Mucosa of rectum (tissue), 2 donors: ENCODE results near the gene TOR1AIP1.
A peak's percentile ranks its signal among the peaks of the same experiment; 100 is the strongest.

Source experiments
- H3K27ac ChIP-seq, 2 donors: one replicate each; pipeline ENCODE4 v1.7.0; 2013; ENCODE audit warnings: inconsistent platforms in 2 of 2, low read depth in 2 of 2, low read length in 2 of 2
- H3K27me3 ChIP-seq, 2 donors: one replicate each; pipeline ENCODE4 v1.7.0; 2013; ENCODE audit warnings: low read length in 2 of 2; ENCODE audit not compliant: control insufficient read depth in 2 of 2, insufficient read depth in 2 of 2
- H3K36me3 ChIP-seq, 2 donors: one replicate each; pipeline ENCODE4 v1.7.0; 2013; ENCODE audit warnings: low read length in 2 of 2; ENCODE audit not compliant: control insufficient read depth in 2 of 2, insufficient read depth in 2 of 2
- H3K4me1 ChIP-seq, 2 donors: one replicate each; pipeline ENCODE4 v1.7.0; 2013; ENCODE audit warnings: low read length in 2 of 2, mild to moderate bottlenecking in 1 of 2; ENCODE audit not compliant: control insufficient read depth in 2 of 2, insufficient read depth in 2 of 2
- H3K4me3 ChIP-seq, 2 donors: one replicate each; pipeline ENCODE4 v1.7.0; 2013; ENCODE audit warnings: low read length in 2 of 2
- H3K9ac ChIP-seq, 2 donors: one replicate each; pipeline ENCODE4 v1.7.0; 2013; ENCODE audit warnings: low read length in 2 of 2, low read depth in 1 of 2, mild to moderate bottlenecking in 1 of 2
- H3K9me3 ChIP-seq, 2 donors: one replicate each; pipeline ENCODE4 v1.7.0; 2013; ENCODE audit warnings: low read length in 2 of 2; ENCODE audit not compliant: control insufficient read depth in 2 of 2
- donor health status: healthy.
- donor health status: Normal muscosa, but diverticular disease.

The TOR1AIP1 gene

GRCh38 chr1:179879797-179880196 is 2.3 kb upstream of the TOR1AIP1 start:
- Histone ChIP-seq H3K36me3 (peaks cover 1 to 3% of the 10 kb centered on the region in 2 donors), H3K4me3 (no peak overlapping the region), H3K4me1 (peaks cover 16 to 22% of the 10 kb centered on the region in 2 donors), H3K27me3 (no peaks in the 10 kb centered on the region), H3K9ac (no peak overlapping the region), H3K27ac (no peak overlapping the region), H3K9me3 (no peaks in the 10 kb centered on the region)

DNA sequence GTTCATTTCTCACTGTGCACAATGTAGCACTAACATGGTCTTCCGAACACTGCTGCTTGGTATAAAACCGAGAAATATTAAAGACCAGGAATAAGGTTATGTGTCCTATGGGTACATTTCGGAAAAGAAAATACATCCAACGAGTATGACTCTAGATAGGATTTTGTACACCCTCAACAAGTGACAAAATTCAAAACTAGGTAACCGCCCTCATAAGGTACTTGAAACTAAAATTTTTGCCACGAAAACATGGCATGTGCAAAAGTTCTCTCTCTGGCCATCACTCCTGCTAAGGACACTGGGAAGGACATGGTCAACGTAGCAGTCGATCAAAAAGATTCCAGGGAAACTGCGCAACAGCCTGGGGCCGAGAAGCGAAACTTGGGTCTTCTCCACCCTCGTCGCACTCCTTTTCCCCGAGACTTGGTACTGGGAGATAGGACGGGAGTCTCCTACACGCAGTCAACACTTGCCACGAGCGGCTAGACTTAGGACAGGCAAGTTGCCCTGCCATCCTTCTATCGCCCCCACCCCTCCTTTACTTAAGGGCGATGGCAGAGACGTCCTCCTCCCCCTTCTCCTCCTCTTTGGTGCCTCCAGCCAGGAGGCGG is 338 bp upstream of the TOR1AIP1 start:
- H3K9me3 ChIP-seq = no peaks in the 10 kb centered on the region
- H3K4me1 ChIP-seq = peaks cover 10 to 15% of the 10 kb centered on the region in 2 donors
- H3K27me3 ChIP-seq = no peaks in the 10 kb centered on the region
- peak overlapping the region; percentile 100 for H3K27ac ChIP-seq
- H3K4me3 ChIP-seq = peak overlapping the region; percentile 95 to 98
- peak overlapping the region; percentile 99 to 100 for H3K9ac ChIP-seq
- H3K36me3 ChIP-seq = peaks cover 9 to 13% of the 10 kb centered on the region in 2 donors

DNA sequence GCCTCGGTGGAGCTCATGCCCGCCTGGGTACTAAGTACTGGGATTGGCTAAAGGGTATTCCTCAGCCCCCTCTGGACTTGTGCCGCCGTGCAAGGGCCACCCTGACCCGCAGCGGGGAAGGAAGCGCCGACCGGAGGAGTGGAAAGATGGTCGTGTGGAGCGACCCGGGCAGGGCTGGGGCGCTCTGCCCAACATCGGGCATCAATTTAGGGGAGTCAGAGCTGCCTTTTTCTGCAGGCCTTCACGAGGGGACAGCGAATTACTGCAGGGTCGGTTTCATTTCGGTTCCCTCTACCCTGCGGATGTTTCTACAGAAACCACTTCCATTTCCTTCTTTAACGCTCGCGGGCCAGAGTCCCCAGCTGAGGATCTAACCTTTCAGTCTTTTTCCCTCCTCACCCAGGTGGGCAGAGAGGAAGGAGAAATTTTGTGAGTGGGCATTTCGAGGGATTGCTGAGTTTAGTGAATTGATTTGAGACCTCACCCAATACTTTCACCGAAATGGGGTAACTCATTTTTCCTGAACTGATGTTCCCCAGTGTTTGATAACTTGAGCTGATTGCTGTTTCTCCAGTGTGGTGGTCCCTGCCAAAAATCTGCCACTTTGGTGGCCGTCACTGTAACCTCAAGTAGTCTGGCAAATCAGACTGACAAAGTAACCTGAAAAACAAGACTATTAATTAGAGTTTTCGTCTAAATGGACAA is 1.1 kb downstream of the TOR1AIP1 start:
- Histone ChIP-seq H3K4me3 (peak overlapping the region; percentile 95 to 98), H3K36me3 (peaks cover 9 to 13% of the 10 kb centered on the region in 2 donors), H3K9me3 (no peaks in the 10 kb centered on the region), H3K27ac (peak overlapping the region; percentile 100), H3K9ac (peak overlapping the region; percentile 99 to 100), H3K27me3 (no peaks in the 10 kb centered on the region), H3K4me1 (peaks cover 5 to 15% of the 10 kb centered on the region in 2 donors)

DNA sequence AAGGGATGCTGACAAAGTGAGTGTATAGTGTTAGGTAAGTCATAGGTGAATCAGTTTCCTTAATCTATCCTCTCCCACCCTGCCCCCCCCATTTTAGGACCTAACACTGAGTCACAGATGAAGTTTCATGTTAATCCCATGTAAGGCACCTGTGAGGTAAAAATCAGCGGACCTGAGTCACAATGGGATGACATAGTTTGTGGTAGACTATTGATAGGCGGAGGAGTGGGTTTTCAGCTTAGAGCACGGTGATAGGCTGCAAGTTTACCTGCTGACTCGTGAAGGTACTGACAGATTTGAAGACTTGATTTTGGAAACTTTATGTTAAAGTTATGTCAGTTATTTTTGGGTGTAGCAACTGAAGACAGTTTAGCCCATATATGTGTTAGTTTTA is 1.7 kb downstream of the TOR1AIP1 start:
- H3K4me1 ChIP-seq = peaks cover 5 to 15% of the 10 kb centered on the region in 2 donors
- no peaks in the 10 kb centered on the region for H3K9me3 ChIP-seq
- H3K36me3 ChIP-seq = peaks cover 9 to 14% of the 10 kb centered on the region in 2 donors
- no peaks in the 10 kb centered on the region for H3K27me3 ChIP-seq
- peak overlapping the region; percentile 100 for H3K27ac ChIP-seq
- H3K4me3 ChIP-seq = peak overlapping the region; percentile 95 to 98
- peak overlapping the region; percentile 99 to 100 for H3K9ac ChIP-seq

- no peaks in the 10 kb centered on the region for H3K9me3 ChIP-seq
- no peak overlapping the region for H3K27ac ChIP-seq
- peaks cover 18 to 47% of the 10 kb centered on the region in 2 donors for H3K36me3 ChIP-seq
- peaks cover 0 to 11% of the 10 kb centered on the region in 2 donors for H3K4me1 ChIP-seq
- no peak overlapping the region for H3K9ac ChIP-seq
- H3K4me3 ChIP-seq = no peak overlapping the region
- H3K27me3 ChIP-seq = no peaks in the 10 kb centered on the region
These were observed 6.0 kb downstream of the TOR1AIP1 start for GRCh38 chr1:179888071-179888470.

- Histone ChIP-seq H3K9me3 (no peaks in the 10 kb centered on the region), H3K36me3 (peaks cover 18 to 49% of the 10 kb centered on the region in 2 donors), H3K27ac (no peak overlapping the region), H3K4me3 (no peak overlapping the region), H3K4me1 (peaks cover 0 to 4% of the 10 kb centered on the region in 2 donors), H3K9ac (no peak overlapping the region), H3K27me3 (no peaks in the 10 kb centered on the region)
These were observed 7.5 kb downstream of the TOR1AIP1 start for GRCh38 chr1:179889589-179889988.

- H3K4me3 ChIP-seq = no peak overlapping the region
- H3K27me3 ChIP-seq = no peaks in the 10 kb centered on the region
- no peaks in the 10 kb centered on the region for H3K4me1 ChIP-seq
- peaks cover 26 to 33% of the 10 kb centered on the region in 2 donors for H3K36me3 ChIP-seq
- H3K9ac ChIP-seq = no peak overlapping the region
- H3K9me3 ChIP-seq = no peaks in the 10 kb centered on the region
- H3K27ac ChIP-seq = no peak overlapping the region
These were observed 28.8 kb downstream of the TOR1AIP1 start for GRCh38 chr1:179910934-179911333.

DNA sequence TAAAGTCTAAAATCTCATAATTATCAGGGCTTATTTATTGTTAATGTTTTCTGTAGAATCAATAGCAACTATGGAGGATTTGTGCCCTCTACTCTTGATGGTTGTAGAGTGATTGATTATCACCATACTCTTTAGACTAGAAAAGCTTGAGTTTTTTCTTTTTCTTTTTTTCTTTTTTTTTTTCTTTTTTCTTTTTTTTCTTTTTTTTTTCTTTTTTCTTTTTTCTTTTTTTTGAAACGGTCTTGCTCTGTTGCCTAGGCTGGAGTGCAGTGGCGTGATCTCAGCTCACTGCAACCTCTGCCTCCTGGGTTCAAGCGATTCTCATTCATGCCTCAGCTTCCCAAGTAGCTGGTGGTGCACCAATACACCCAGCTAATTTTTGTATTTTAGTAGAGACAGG is 29.7 kb downstream of the TOR1AIP1 start:
- H3K27me3 ChIP-seq = no peaks in the 10 kb centered on the region
- no peaks in the 10 kb centered on the region for H3K4me1 ChIP-seq
- no peak overlapping the region for H3K9ac ChIP-seq
- H3K4me3 ChIP-seq = no peak overlapping the region
- H3K27ac ChIP-seq = no peak overlapping the region
- no peaks in the 10 kb centered on the region for H3K9me3 ChIP-seq
- H3K36me3 ChIP-seq = peaks cover 29 to 39% of the 10 kb centered on the region in 2 donors

- Histone ChIP-seq H3K27ac (no peak overlapping the region), H3K27me3 (no peaks in the 10 kb centered on the region), H3K36me3 (peaks cover 40 to 48% of the 10 kb centered on the region in 2 donors), H3K4me3 (no peak overlapping the region), H3K4me1 (no peaks in the 10 kb centered on the region), H3K9ac (no peak overlapping the region), H3K9me3 (no peaks in the 10 kb centered on the region)
These were observed 35.7 kb downstream of the TOR1AIP1 start for GRCh38 chr1:179917601-179918429.

- no peaks in the 10 kb centered on the region for H3K4me1 ChIP-seq
- H3K9ac ChIP-seq = no peak overlapping the region
- H3K27me3 ChIP-seq = no peaks in the 10 kb centered on the region
- H3K36me3 ChIP-seq = peaks cover 18 to 23% of the 10 kb centered on the region in 2 donors
- H3K27ac ChIP-seq = no peak overlapping the region
- no peak overlapping the region for H3K4me3 ChIP-seq
- H3K9me3 ChIP-seq = no peaks in the 10 kb centered on the region
These were observed 39.4 kb downstream of the TOR1AIP1 start for GRCh38 chr1:179921472-179921871.
